IPS-20b (cell line): ENCODE data around the gene DHRS12.
"Not testable (repeated sequence)": the region's sequence is repeated elsewhere in the genome, so short reads cannot be mapped to it uniquely, and the experiment has no call there.

Experiments
- H3K27ac ChIP-seq: one replicate; pipeline ENCODE4 v1.5.1; 2013; ENCODE audit warnings: low read length
- H3K27me3 ChIP-seq: 2 replicates; pipeline ENCODE4 v1.6.1; 2013; ENCODE audit warnings: mild to moderate bottlenecking, low read length, inconsistent platforms; ENCODE audit not compliant: insufficient read depth
- H3K36me3 ChIP-seq: 2 replicates; pipeline ENCODE4 v1.6.1; 2013; ENCODE audit warnings: low read depth, mild to moderate bottlenecking, inconsistent platforms, low read length, moderate library complexity; ENCODE audit not compliant: insufficient read depth
- H3K4me1 ChIP-seq: 2 replicates; pipeline ENCODE4 v1.6.1; 2013; ENCODE audit warnings: mild to moderate bottlenecking, control low read depth, inconsistent platforms, low read length, moderate library complexity; ENCODE audit not compliant: insufficient read depth
- H3K4me3 ChIP-seq: 2 replicates; pipeline ENCODE4 v1.5.1; 2013; ENCODE audit warnings: mild to moderate bottlenecking, low read length, inconsistent platforms
- H3K9ac ChIP-seq: 2 replicates; pipeline ENCODE4 v1.6.1; 2013; ENCODE audit warnings: low read depth, mild to moderate bottlenecking, inconsistent platforms, low read length, moderate library complexity
- H3K9me3 ChIP-seq: 2 replicates; pipeline ENCODE4 v1.6.1; 2013; ENCODE audit warnings: mild to moderate bottlenecking, low read depth, low read length, inconsistent platforms; ENCODE audit not compliant: insufficient read depth

Gene DHRS12

GRCh38 chr13:51825165-51825592 is 21.2 kb upstream of the DHRS12 start:
- Histone ChIP-seq H3K9me3 (no peaks in the 10 kb centered on the region), H3K4me3 (no peak overlapping the region), H3K36me3 (no peaks in the 10 kb centered on the region), H3K27ac (no peak overlapping the region), H3K4me1 (0 out of 2 replicates have a peak, but pooled peaks cover 4% of the 10 kb centered on the region), H3K27me3 (no peaks in the 10 kb centered on the region), H3K9ac (no peak overlapping the region)

- not testable (repeated sequence) for H3K27ac ChIP-seq, H3K9ac ChIP-seq, H3K4me1 ChIP-seq, H3K4me3 ChIP-seq, H3K27me3 ChIP-seq, H3K36me3 ChIP-seq, H3K9me3 ChIP-seq
Observed at GRCh38 chr13:51824712-51825111, 20.7 kb upstream of the DHRS12 start.

DNA sequence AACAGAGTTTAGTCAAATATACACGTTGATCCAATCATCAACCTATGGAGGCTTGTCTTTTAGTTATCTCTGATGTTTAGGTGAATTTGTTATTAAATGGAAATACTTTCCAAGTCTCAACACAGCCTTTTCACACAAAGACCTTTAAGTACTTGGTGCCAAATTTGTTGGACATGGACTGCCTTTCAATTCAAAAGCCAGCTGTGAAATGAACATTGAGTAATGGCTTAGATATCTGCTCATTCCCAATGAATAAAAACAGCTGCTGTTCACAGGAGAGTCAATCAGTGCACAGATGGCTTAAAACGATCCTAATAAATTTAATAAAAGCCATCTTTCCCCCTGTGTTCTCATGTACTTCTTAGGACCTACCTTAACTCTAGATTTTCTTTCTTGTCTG is 19.9 kb upstream of the DHRS12 start:
- H3K4me3 ChIP-seq: no peak overlapping the region
- H3K9ac ChIP-seq: no peak overlapping the region
- no peaks in the 10 kb centered on the region for H3K36me3 ChIP-seq
- peaks cover 5% of the 10 kb centered on the region; the same call in 1 of the 2 replicates for H3K4me1 ChIP-seq
- H3K9me3 ChIP-seq: no peaks in the 10 kb centered on the region
- H3K27ac ChIP-seq: no peak overlapping the region
- H3K27me3 ChIP-seq: no peaks in the 10 kb centered on the region

- peaks cover 10% of the 10 kb centered on the region; the same call in 1 of the 2 replicates for H3K4me1 ChIP-seq
Observed at GRCh38 chr13:51823359-51823758, 19.4 kb upstream of the DHRS12 start.

GRCh38 chr13:51822106-51822815 is 18.3 kb upstream of the DHRS12 start:
- Histone ChIP-seq H3K9ac (no peak overlapping the region), H3K36me3 (no peaks in the 10 kb centered on the region), H3K27me3 (no peaks in the 10 kb centered on the region), H3K9me3 (no peaks in the 10 kb centered on the region), H3K4me1 (peaks cover 10% of the 10 kb centered on the region; the same call in 1 of the 2 replicates), H3K4me3 (no peak overlapping the region), H3K27ac (no peak overlapping the region)

More at GRCh38 chr13:51823359-51823758, 19.4 kb upstream of the DHRS12 start:
- Histone ChIP-seq H3K27me3 (no peaks in the 10 kb centered on the region), H3K9me3 (no peaks in the 10 kb centered on the region), H3K4me3 (no peak overlapping the region), H3K36me3 (no peaks in the 10 kb centered on the region), H3K9ac (no peak overlapping the region), H3K27ac (no peak overlapping the region)

GRCh38 chr13:51821606-51822005 is 17.6 kb upstream of the DHRS12 start:
- Histone ChIP-seq H3K9ac (no peak overlapping the region), H3K27ac (no peak overlapping the region), H3K4me1 (peaks cover 10% of the 10 kb centered on the region), H3K4me3 (no peak overlapping the region), H3K36me3 (no peaks in the 10 kb centered on the region), H3K27me3 (no peaks in the 10 kb centered on the region), H3K9me3 (no peaks in the 10 kb centered on the region)

GRCh38 chr13:51820016-51820597 is 16.1 kb upstream of the DHRS12 start:
- no peaks in the 10 kb centered on the region for H3K36me3 ChIP-seq
- H3K4me3 ChIP-seq: no peak overlapping the region
- no peak overlapping the region for H3K27ac ChIP-seq
- H3K9me3 ChIP-seq: no peaks in the 10 kb centered on the region
- H3K27me3 ChIP-seq: 0 out of 2 replicates have a peak, but pooled peaks cover 8% of the 10 kb centered on the region
- H3K4me1 ChIP-seq: peaks cover 10% of the 10 kb centered on the region
- H3K9ac ChIP-seq: no peak overlapping the region

- Histone ChIP-seq H3K9ac (no peak overlapping the region), H3K36me3 (no peaks in the 10 kb centered on the region), H3K4me1 (peaks cover 13% of the 10 kb centered on the region), H3K4me3 (no peak overlapping the region), H3K9me3 (no peaks in the 10 kb centered on the region), H3K27me3 (0 out of 2 replicates have a peak, but pooled peaks cover 8% of the 10 kb centered on the region), H3K27ac (no peak overlapping the region)
Observed at GRCh38 chr13:51819544-51819943, 15.6 kb upstream of the DHRS12 start.

GRCh38 chr13:51818781-51819511 is 15.0 kb upstream of the DHRS12 start:
- Histone ChIP-seq H3K4me3 (no peak overlapping the region; the same call in 1 of the 2 replicates), H3K4me1 (peaks cover 13% of the 10 kb centered on the region), H3K27ac (no peak overlapping the region), H3K9ac (no peak overlapping the region), H3K27me3 (0 out of 2 replicates have a peak, but pooled peaks cover 8% of the 10 kb centered on the region), H3K36me3 (no peaks in the 10 kb centered on the region), H3K9me3 (no peaks in the 10 kb centered on the region)

DNA sequence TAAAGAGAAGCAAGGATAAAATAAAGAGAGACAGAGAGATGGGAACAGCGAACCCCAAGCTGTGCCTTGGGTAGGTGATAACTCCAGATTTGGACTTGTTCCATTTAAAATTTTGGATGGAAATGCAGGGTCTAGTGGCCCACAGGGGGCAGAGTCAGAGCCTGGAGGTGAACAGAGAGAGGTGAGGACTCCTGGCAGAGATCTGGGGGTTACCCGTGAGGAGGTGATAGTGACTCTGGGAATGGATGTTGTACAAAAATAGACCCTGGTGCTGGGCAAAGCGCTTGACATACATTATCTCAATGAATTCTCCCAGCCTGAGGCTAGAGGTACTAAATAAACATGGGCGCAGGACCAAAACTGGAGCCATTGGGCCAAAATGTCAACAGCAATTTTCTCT is 14.3 kb upstream of the DHRS12 start:
- H3K27ac ChIP-seq: no peak overlapping the region
- H3K4me3 ChIP-seq: no peak overlapping the region
- 0 out of 2 replicates have a peak, but pooled peaks cover 8% of the 10 kb centered on the region for H3K27me3 ChIP-seq
- no peak overlapping the region for H3K9ac ChIP-seq
- H3K36me3 ChIP-seq: no peaks in the 10 kb centered on the region
- peaks cover 13% of the 10 kb centered on the region for H3K4me1 ChIP-seq
- no peaks in the 10 kb centered on the region for H3K9me3 ChIP-seq

DNA sequence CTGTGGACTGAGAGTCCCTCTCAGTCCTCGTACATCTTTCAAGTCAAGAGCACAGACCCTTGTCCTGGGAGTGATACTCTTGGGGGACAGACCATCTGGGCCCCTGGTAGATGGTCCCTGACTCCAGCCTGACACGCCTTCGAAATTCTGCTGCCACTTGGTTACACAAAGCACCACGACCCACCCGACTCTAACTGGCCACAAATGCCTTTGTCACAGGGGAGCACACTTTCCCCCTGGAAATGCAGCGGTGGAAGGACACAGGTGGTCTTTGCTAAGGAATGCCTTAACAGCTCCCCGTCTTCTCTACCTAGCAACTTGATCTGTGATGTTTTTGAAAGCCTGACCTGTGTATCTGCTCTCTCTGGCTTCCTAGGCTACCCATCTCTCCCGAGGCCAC is 13.8 kb upstream of the DHRS12 start:
- H3K4me1 ChIP-seq: peaks cover 13% of the 10 kb centered on the region
- H3K9me3 ChIP-seq: no peaks in the 10 kb centered on the region
- H3K27me3 ChIP-seq: 0 out of 2 replicates have a peak, but pooled peaks cover 8% of the 10 kb centered on the region
- no peak overlapping the region for H3K27ac ChIP-seq
- no peak overlapping the region for H3K9ac ChIP-seq
- no peak overlapping the region for H3K4me3 ChIP-seq
- H3K36me3 ChIP-seq: no peaks in the 10 kb centered on the region
